TTC549 (cell line): ENCODE results near the gene GTF2F2.
"Not testable (repeated sequence)": the region's sequence is repeated elsewhere in the genome, so short reads cannot be mapped to it uniquely, and the experiment has no call there.

ENCODE experiments used
- FAIRE-seq: peaks from 2 replicates; lab custom pipeline; 2012; peaks lifted over from hg19 to GRCh38; lab: Jason Lieb, UNC

GTF2F2 gene

DNA sequence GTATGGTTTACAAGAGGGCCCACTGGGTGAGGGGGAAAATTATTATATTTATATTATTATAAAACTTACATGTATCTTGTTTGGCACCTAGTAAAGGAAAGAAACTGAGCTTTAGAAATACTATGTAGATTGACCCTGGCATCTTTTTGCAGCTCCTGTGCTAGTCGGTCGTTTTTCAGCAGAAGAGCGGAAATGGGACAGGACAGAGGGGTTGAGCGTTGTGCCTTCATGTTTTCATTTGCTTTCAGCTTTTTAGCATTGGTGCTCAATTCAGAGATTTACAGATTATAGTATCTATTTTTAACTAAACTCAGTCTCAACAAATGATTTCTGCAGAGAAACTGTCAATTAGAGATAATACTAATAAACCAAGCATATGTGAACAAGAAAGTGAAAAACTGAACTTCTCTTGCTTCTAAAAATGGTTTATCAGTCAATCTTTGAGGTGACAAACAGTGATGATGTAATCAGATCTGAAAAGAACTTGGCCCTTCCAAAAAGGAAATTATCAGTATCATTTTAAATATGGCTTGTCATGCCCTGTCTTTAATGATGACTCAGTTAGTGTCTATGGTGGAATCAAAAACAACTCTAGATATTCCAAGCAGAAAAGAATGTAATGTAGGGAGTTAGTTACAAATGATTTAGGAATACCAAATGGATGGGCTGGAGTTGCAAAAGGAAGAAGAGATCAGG is 137.5 kb downstream of the GTF2F2 start:
- no peak for FAIRE-seq

DNA sequence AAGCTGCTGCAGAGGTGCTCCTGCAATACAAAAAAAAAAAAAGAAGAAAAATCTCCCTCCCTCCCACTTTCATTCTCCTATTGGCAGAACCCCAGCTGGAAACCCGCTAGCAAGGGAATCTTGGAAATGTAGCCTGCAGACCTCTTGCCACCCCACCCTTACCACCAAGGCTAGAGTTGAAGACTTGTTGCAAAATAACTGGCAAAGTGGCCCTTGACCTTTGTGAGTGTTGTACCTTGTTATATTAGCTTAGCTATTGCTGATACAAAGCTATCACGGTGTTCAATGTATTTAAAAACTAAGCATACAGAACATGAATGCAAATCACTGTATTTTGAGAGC is 138.0 kb downstream of the GTF2F2 start:
- FAIRE-seq: no peak

DNA sequence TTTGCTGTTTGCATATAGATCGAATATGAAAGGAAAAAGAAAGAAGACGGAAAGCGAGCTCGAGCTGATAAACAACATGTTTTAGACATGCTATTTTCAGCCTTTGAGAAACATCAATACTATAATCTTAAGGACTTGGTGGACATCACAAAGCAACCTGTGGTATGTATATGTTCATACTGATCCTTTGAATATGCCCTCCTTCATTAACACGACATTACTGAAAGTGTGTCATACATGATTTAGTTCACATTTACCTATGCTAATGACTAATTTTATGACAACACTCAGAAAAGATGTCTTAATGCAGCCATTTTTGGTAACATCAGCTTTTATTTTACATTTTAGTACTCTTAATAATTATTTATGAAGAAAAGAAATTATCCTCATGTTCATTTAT is 146.9 kb downstream of the GTF2F2 start:
- no peak for FAIRE-seq

DNA sequence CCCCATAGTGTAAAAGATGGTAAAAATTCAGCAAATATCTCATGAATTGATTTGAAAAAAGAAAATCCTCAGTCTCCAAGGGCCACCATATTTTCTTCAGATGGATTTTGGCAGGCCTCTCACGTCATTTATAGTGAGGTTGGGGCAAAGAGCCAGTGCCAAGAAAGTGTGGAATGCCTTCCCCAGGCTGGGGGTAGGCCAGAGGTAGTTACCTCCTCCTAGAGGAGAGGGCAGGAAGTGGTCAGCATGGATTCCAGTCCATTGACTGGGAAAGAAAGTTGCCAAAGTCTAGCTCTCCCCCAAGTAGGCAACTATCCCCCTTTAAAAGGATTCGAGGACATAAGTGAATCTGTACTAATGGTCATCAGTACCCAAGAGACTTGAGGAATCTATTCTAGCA is 148.9 kb downstream of the GTF2F2 start:
- no peak for FAIRE-seq

DNA sequence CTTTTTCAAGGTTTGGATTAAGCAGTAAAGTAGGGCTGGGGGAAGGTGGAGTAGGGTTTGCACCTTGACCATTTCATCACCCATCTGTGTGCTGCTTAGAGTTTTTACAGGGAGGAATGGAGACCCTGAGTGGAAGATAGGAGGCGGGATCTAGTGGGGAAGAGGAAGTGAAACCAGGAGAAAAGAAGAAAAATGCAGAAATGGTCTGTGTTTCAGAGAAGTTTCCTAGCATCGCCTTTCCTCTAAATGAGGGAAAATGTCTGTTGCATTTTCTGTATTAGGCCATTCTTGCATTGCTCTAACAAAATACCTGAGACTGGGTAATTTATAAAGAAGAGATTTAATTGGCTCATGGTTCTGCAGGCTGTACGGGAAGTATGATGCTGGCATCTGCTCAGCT is 156.6 kb downstream of the GTF2F2 start:
- no peak for FAIRE-seq

DNA sequence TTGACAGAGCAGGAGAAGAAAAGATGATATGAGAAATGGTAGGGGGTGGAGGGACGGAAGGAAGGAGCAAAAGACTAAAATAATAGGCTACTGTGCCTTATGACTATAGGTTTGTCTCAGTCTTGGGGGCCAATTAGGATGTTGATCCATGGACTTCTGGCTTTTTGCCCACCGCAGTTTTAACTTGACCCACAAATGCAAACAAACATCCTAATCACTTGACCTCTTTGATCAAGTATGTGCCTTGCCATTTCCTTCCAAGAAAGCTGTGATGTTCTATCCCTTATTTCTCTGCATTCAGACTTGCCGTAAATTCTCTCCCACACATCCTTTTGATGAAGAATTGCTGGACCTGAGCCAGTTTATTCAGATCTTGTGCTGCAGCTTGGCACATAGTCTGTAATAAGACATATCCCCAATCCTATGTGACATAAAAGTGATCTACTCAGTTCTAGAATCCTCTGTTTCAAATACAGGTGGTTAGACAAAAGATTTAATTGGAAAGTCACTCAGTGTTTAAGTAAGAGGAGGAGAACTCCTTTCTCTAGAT is 157.9 kb downstream of the GTF2F2 start:
- no peak for FAIRE-seq

DNA sequence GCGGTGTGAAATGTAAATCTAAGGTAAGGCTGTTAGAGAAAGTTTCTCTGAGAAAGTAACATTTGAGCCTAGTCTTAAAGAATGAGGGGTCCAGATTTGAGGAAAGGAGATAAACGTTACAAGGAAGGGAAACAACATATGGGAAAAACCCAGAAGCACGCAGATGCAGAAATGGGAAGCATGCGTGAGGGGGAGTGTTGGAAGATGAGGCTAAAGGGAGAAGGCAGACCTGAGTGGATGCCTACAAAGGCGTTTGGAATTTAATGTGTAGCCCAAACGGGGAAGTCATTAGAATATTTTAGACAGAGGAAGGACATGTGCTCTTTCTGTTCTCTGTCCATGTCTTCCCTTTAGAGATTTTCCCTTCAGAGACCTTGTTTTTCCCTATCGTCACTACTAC is 159.7 kb downstream of the GTF2F2 start:
- no peak for FAIRE-seq

DNA sequence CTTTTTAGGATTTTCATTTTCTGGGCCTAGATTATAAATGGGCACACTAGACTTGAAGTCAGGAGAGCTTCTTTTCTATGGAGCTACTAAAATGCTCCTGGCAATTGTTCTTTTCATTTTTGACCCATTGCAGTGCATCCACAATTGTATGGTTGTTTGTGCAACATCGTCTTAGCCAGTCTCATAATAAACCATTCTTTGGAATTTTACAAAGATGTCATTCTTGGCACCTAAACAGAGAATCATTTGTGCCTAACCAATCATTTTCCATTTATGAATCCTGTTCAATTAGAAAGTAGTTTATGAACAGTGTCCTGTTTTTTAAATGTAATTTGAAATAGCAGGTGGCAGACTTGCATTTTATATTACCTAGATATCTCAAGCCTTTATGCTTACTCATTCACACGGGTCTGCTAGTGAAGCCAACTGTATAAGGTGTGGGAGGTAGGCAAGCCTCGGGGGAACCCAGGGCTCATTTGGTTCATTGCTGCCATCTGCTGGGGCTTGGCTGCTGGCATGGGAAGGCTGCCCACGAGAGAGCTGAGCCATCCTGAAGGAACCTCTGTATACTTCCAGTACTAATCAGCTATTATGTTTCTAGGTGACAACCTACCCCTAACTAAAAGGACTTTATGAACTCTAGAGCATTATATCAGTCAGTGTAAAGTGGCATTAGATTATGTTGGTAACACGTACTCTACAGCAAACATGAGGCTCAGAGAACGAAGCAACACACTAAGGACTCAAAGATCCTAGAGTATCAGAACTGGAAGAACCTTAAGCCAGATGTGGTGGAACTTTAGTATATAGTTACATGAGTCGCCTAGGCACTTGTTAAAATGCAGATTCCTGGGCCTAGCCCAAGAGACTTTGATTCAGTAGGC is 160.7 kb downstream of the GTF2F2 start:
- FAIRE-seq: no peak

DNA sequence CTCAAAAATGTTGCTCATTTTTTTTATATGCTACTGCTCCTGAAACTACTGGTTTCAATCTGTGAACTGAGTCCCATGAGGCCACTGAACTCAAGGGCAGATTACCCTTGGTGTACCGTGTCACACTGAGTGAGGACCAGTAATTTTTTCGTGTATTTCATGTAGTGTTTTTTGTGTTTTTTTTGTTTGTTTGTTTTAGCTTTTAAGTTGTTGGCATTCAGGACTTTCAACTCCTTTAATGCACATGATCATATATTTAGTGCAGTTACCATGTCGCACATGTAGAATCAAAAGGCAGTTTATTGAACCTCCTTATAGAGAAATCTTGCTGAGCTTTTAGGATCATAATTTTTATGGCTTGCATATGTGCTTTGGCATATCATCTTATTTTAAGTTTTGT is 162.7 kb downstream of the GTF2F2 start:
- no peak for FAIRE-seq

DNA sequence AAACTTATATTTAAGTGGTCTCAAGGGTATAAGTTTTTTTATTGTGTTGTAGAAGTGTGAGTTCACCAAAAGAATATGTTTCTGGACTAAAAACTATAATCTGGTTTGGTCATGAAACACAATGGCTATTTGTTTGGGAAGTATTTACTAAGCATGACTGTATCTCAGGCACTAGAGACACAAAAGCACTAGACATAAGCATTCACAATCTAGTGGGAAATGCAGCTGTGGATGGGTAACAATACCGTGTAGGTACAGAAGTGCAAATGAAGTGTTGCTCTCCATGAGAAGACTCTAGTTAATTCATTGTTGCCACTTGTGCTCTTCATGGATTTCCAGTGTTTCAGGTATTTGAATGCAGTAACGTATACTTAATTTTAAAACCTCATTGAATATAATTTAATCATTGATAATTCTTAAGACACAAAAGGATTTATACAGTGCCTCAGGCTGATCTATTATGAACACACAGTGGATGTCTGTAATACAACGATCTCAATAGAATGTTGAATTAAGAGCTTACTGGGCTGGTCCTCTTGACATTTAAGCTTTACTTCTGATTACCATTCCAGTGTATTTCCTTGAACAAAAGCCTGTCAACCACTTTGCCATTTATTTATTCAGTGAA is 169.7 kb downstream of the GTF2F2 start:
- no peak for FAIRE-seq

DNA sequence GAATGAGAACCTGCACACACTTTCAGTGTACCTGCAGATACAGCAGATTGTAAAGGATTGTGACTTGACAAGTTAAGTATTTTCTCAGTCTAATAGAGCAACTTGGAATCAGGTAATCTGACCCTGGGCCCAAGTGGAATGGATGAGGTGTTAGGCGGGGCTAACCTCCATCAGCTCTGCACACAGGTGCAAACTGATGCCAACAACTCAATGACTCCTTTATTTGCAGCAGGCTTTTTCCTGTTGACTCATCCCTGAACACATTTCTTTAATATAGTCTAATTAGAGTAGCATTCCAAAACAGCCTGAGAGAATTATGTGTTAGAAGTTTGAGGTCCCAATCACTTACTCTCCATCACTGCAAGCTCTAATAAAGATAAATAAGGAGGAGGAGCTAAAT is 171.9 kb downstream of the GTF2F2 start:
- FAIRE-seq: no peak

DNA sequence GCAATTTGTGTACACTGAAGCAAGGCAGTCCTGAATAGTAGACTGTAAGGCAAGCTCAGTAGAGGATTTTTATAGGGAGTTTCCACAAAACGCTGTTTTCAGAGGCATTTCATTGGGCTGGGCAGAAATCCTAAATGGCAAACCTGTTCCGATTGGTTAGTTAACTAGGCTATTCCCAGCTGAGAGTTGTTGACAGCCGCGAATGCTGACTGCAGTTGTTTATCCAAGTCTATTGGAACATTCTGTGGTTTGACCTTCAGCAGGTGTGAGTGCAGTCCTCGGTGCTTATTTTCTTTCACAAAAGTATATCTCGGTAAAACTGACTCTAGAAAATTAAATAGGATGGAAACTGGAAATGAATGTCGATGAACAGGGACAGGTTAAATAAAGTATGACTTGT is 175.2 kb downstream of the GTF2F2 start:
- no peak for FAIRE-seq

DNA sequence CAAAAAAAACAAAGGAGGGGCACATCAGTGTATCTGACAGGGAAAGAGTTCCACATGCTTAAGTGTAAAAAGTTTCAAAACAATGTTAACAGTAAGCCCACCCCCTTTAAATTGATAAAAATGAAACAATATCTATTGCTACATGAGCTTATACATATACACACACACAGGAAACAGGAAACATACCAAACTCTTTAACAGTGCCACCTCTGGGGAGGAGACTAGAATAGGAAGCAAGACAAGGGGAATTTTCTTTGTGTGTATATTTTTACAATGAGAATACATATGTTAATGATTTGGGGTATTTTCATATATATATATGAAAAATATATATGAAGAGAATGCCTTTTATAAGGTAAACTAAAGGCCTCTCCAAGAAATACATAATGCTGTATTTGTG is 175.9 kb downstream of the GTF2F2 start:
- no peak for FAIRE-seq

DNA sequence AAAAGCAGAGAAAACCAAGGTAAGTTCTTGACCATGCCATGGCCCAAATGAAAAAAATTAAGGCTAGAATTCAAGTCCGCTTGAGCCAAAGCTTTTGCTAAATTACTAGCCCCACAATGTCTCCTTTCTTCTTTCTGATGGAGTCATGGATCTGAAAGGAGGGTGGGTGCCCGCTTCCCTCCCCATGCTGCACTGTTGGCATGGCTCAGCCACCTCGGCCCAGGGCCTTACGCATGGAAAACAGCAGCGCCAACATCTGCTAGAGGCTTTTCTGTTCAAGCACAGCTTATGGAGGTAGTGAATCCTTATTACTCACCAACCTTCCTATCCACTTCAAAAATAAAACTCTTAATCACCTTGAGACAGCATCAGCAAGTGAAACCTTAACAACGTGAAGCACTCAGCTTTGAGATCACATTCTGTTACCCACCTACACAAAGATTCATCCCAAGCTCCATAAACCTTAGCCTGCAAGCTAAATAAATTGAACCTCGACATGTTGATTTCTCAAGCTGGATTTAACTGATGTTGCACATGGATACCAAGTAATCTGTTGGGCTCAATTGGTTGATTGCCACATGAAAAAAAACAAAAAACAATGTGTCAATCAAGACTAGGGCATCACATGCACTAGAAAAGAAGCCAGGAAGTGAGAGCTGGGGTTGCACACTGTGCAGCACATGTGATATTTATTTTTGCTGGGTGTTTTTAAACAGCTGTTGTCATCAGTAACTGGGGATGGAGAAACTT is 177.3 kb downstream of the GTF2F2 start:
- no peak for FAIRE-seq

DNA sequence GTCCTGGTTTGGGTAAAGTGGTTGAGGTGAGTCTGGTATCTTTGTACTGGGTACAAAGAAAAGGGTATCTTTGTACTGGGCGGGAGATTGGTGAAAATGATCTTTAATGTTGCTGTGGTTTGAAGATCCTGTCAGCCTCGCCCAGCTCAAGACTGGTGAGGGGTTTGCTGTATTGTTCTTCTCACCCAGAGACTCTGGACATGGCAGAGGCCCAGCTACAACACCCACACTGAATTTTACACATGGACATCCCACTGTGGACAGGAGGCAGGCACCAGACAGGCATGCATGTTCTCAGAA is 177.8 kb downstream of the GTF2F2 start:
- FAIRE-seq: no peak

DNA sequence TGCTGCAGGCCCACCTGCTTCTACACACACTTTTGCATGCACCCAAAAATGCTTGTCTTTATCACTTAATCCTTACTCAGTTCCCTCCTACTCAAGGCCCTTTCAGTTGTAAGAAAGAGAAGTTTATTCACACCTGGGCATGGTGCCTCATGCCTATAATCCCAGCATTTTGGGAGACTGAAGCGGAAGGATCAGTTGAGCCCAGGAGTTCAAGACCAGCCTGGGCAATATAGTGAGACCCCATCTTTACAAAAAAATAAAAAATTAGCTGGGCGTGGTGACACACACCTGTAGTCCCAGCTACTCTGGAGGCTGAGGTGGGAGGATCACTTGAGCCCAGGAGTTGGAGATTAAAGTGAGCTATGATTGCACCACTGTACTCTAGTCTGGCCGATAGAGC is 178.2 kb downstream of the GTF2F2 start:
- FAIRE-seq: not testable (repeated sequence)

DNA sequence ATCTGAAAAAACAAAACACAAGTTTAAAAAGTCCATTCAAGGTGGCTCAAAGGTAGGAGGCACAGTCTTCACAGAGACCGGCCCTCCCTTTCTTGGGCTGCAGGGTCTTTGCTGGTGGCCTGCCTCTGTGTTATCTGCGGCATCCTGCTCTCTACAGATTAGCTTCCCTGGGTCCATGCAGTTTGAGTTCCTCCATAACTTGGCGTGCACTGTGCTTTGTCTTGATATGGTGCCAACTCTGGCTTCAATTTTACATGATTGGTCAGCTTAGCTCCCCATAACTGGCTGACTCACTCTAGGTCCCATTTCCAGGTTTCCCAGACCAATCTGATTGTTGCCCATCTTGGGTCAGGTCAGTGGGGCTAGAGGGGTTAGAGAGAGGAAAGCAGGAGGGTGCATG is 178.9 kb downstream of the GTF2F2 start:
- FAIRE-seq: no peak

DNA sequence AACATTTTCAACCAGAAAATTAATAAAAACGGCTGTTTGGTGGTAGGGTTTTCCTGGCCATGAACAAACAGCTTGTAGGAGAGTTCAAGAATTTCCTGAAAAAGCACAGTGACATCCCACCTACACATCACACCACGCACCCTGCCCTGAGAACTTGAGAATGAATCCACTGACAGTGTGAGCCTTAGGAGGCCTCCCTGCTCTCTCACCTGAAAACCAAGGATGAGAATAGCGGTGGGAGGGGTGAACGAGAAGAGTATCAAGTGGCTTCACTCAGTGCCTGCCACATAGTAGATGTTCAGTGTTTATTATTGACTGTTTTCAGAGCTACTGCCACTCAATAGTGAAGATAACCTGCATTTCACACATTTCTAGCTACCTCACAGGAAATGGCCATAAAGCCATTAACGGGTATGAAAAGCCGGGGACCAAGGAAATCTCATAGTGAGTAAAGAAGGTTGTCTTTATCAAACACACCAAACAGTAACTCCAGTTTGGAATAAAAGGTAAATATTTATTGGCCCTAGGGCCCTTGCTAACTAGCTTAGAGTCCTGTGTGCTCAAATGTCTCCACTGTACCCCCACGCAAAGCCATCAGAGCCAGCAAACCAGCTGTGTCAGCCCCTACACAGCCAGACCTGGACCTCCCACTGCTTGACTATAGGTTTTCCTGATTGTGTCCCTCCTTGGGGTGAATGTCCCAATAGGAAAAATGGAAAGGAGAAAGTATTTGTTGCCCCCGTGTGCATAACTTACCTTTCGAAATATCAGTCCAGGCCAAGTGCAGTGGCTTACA is 180.1 kb downstream of the GTF2F2 start:
- no peak for FAIRE-seq

DNA sequence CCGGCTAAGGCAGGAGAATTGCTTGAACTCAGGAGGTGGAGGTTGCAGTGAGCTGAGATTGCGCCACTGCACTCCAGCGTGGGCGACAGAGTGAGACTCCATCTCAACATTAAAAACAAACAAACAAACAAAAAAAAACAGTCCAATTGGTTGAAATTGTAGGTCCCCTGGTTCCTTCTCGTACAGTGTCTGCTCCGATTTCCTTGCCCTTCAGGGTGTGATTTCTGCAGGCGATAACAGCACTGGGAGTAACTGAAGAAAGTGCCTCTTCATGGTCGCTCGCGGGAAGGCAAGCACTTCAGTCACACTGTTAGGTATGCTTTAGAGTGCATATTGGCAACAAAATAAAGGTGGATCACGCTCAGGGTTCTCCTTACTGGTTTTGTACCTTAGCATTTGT is 181.0 kb downstream of the GTF2F2 start:
- no peak for FAIRE-seq

DNA sequence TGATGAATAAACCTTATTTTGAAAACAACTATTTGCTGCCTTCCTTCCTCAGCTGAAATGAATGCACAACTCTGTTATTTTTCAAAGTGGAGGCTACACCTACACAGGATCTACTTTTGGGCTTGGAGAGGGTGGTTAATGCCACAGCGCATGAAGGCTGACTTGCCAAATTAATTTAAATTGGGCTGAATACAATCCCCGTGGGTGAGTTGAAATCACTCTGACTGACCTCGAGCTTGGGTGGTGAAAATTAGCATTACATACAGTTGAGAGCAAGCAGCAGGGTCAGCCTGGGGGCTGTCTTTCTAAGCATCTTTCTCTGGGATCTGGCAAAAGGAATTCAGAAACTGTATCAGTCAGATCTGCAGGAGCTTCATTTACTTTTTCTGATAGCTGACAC is 182.2 kb downstream of the GTF2F2 start:
- FAIRE-seq: no peak

DNA sequence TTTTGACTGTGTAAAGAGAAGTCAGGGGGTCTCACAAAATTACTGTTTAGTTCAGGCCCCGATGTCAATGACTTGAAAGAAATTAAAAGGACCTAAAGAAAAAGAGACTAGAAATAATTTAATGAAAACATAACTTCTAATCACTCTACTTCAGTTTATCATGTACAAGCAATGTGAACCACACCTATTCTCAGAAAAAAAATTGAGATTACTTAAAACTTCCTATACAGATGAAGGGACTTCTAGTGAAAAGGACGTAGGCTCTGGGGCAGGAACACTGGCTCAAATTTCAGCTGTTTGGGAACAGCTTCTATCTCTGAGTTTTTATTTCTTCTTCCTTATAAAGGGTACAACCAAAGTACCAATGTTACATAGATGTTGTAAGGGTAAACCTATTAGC is 182.7 kb downstream of the GTF2F2 start:
- FAIRE-seq: no peak

DNA sequence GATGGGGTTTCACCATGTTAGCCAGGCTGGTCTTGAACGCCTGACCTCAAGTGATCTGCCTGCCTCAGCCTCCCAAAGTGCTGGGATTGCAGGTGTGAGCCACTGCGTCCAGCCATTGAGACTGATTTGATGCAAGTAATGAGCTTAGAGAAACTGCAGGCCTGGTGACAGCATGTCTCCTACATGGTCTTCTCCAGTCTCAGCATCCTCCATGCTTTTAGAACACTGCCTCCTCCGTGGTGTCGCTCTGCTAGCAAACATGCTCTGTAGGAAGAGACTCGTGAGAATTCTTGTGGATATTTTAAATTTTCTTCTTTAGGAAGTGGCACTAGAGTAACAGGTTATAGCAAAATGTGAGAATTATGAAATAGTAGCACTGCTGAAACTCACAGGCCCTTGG is 183.6 kb downstream of the GTF2F2 start:
- no peak for FAIRE-seq
